HCT116 (cell line): ENCODE data around the gene OR13H1. TPM values are rescaled to one million over a fixed set of nuclear protein-coding genes. Genes with fewer than 3 reads are reported as not detected.
A peak's percentile ranks its signal among the peaks of the same experiment; 100 is the strongest.

ENCODE experiments used
- ATAC-seq: fragments of 200-7000 bp; cut with Tn5 transposase; 2 replicates; pipeline ENCODE4 v1.9.1; 2020; ENCODE audit warnings: mild to moderate bottlenecking, moderate library complexity
- BruUV-seq: library from RNA; stranded (reverse); fragments of 400-500 nt; replicated peaks from 2 replicates; lab custom pipeline; 2021; lab: Mats Ljungman, UMichigan
- CTCF ChIA-PET: fragments of 300-600 bp; sonication (Branson Sonifier 250); formaldehyde crosslinking; loops from one replicate; lab custom pipeline; 2021; ENCODE audit warnings: antibody characterized with exemption; lab: Charles Lee
- POLR2A ChIA-PET: fragments of 300-600, 350-600 bp; sonication (Branson Sonifier 250); formaldehyde crosslinking; loops from one replicate; lab custom pipeline; 2021; ENCODE audit warnings: antibody characterized with exemption; lab: Charles Lee
- RAD21 ChIA-PET, 2 experiments: fragments of 300-600 bp; sonication (Branson Sonifier 250); formaldehyde crosslinking; loops; one replicate each; lab custom pipeline; 2023; ENCODE audit warnings: low total read pairs in 2 of 2; ENCODE audit not compliant: uncharacterized antibody in 2 of 2, unreplicated experiment in 2 of 2, low non-redundant PET in 1 of 2; lab: Charles Lee
- DNase-seq: peaks from one replicate; pipeline ENCODE4 v3.0.0-alpha.2; 2010; ENCODE audit warnings: low read depth, low spot score
- H2AFZ ChIP-seq: fragments of 200-600 bp; shearing (Covaris generic), sonication (generic); 2 replicates; pipeline ENCODE4 v1.6.1; 2017; ENCODE audit warnings: low read depth, mixed run types, mixed read lengths, antibody characterized with exemption, low read length; ENCODE audit not compliant: poor library complexity, severe bottlenecking
- H3K27ac ChIP-seq: 2 replicates; pipeline ENCODE4 v1.5.1; 2012; ENCODE audit warnings: low read depth, low read length
- H3K27me3 ChIP-seq: fragments of 200-600 bp; sonication (generic); 2 replicates; pipeline ENCODE4 v1.6.1; 2016; ENCODE audit warnings: mixed run types, low read length, mixed read lengths; ENCODE audit not compliant: insufficient read depth
- H3K36me3 ChIP-seq, 2 experiments: fragments of 200-500 bp in 1 of 2; fragments of 200-600 bp in 1 of 2; sonication (Bioruptor generic) in 1 of 2; sonication (generic) in 1 of 2; 2 replicates each; pipeline versions ENCODE4 v1.5.1 to v1.6.1; 2014 to 2016; ENCODE audit warnings: low read length in 2 of 2, inconsistent platforms in 1 of 2, mixed read lengths in 1 of 2, mixed run types in 1 of 2; ENCODE audit not compliant: insufficient read depth in 2 of 2, control insufficient read depth in 1 of 2
- H3K4me1 ChIP-seq, 2 experiments: fragments of 200-600 bp in 1 of 2; sonication (generic) in 1 of 2; 2 replicates each; pipeline versions ENCODE4 v1.5.1 to v1.6.1; 2012 to 2017; ENCODE audit warnings: low read length in 2 of 2, inconsistent platforms in 1 of 2, mild to moderate bottlenecking in 1 of 2, mixed read lengths in 1 of 2, mixed run types in 1 of 2, moderate library complexity in 1 of 2; ENCODE audit not compliant: insufficient read depth in 2 of 2, control insufficient read depth in 1 of 2
- H3K4me2 ChIP-seq: fragments of 200-600 bp; sonication (generic); 2 replicates; pipeline ENCODE4 v1.6.1; 2017; ENCODE audit warnings: mixed run types, low read length, mixed read lengths
- H3K4me3 ChIP-seq, 2 experiments: fragments of 200-600 bp in 1 of 2; sonication (generic) in 1 of 2; replicated peaks in 1 of 2; 2 replicates each; pipeline ENCODE4 v1.5.1; 2011 to 2016; ENCODE audit warnings: low read length in 2 of 2, control low read depth in 1 of 2, low read depth in 1 of 2, mild to moderate bottlenecking in 1 of 2, mixed read lengths in 1 of 2, mixed run types in 1 of 2
- H3K79me2 ChIP-seq: fragments of 200-600 bp; sonication (generic); 2 replicates; pipeline ENCODE4 v1.6.1; 2017; ENCODE audit warnings: mild to moderate bottlenecking, mixed run types, low read length, moderate library complexity, mixed read lengths; ENCODE audit not compliant: insufficient read depth
- H3K9ac ChIP-seq: fragments of 200-600 bp; sonication (generic); 2 replicates; pipeline ENCODE4 v1.6.1; 2016; ENCODE audit warnings: low read length, mixed read lengths
- H3K9me2 ChIP-seq: fragments of 200-600 bp; sonication (generic), shearing (Covaris generic); 2 replicates; pipeline ENCODE4 v1.6.1; 2017; ENCODE audit warnings: mixed run types, mild to moderate bottlenecking, moderate library complexity; ENCODE audit not compliant: insufficient read depth
- H3K9me3 ChIP-seq, 2 experiments: fragments of 200-500 bp in 1 of 2; fragments of 200-600 bp in 1 of 2; sonication (Bioruptor generic) in 1 of 2; sonication (generic) in 1 of 2; 2 replicates each; pipeline ENCODE4 v1.6.1; 2014 to 2017; ENCODE audit warnings: low read length in 2 of 2, mixed read lengths in 2 of 2, inconsistent platforms in 1 of 2, low read depth in 1 of 2, mild to moderate bottlenecking in 1 of 2, mixed run types in 1 of 2, moderate library complexity in 1 of 2; ENCODE audit not compliant: control insufficient read depth in 1 of 2, insufficient read depth in 1 of 2
- H4K20me1 ChIP-seq: fragments of 200-600 bp; sonication (generic), shearing (Covaris generic); 2 replicates; pipeline ENCODE4 v1.6.1; 2017; ENCODE audit warnings: mixed run types, mild to moderate bottlenecking, moderate library complexity; ENCODE audit not compliant: insufficient read depth
- EZH2 ChIP-seq: fragments of 200-600 bp; sonication (generic); IDR thresholded peaks from 2 replicates; pipeline ENCODE4 v1.6.1; 2017; ENCODE audit warnings: antibody characterized with exemption, mixed run types
- FOSL1 ChIP-seq: IDR thresholded peaks from 2 replicates; pipeline ENCODE4 v1.6.1; 2012; ENCODE audit warnings: low read depth
- JUND ChIP-seq: IDR thresholded peaks from 2 replicates; pipeline ENCODE4 v1.6.1; 2012
- POLR2AphosphoS5 ChIP-seq: IDR thresholded peaks from 2 replicates; pipeline ENCODE4 v1.6.1; 2011; ENCODE audit warnings: mild to moderate bottlenecking, low read depth, low read length, moderate library complexity
- SIN3A ChIP-seq: IDR thresholded peaks from 2 replicates; pipeline ENCODE4 v1.6.1; 2012; ENCODE audit warnings: low read depth
- SP1 ChIP-seq: IDR thresholded peaks from 2 replicates; pipeline ENCODE4 v1.6.1; 2012; ENCODE audit warnings: low read depth
- TCF7L2 ChIP-seq: IDR thresholded peaks from 2 replicates; pipeline ENCODE4 v1.7.0; 2011; ENCODE audit warnings: borderline replicate concordance, inconsistent platforms; ENCODE audit not compliant: insufficient read depth, insufficient read length; ENCODE audit errors: extremely low read depth
- ZNF274 ChIP-seq: fragments of 200-500 bp; sonication (Bioruptor generic); IDR thresholded peaks from 2 replicates; pipeline ENCODE4 v1.6.1; 2014; ENCODE audit warnings: mild to moderate bottlenecking, low read depth, low read length, inconsistent platforms
- intact Hi-C: fragments of 100-400 bp; cut with micrococcal nuclease; formaldehyde crosslinking; loops from 2 replicates; pipeline ENCODE4 v1.10.0; 2022
- total RNA-seq: library from RNA; stranded (reverse); gene quantifications from one replicate; pipeline ENCODE4 v1.2.1, GENCODE V29; 2021; ENCODE audit not compliant: unreplicated experiment

The OR13H1 gene
- total RNA-seq, 1 experiment from 2014 or later, result not detected

DNA sequence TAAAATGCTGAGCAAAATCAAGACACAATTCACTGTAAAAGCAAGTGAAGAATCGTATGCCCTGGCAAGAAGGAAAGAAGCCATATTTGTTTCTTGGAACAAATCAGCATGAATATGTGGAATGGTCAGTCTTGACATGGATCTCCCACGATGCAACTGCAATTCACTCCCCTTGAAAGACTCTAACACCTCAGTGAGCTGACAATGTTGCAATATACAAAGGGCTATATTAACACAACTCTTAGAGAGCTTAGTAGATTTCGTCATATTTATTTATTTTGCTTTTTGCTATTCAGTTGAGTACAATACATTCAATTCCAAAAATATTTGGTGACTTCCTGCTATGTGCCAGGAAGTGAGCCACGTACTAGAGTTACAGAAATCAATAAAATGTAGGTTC is 14.7 kb downstream of the OR13H1 start:
- Histone ChIP-seq H3K36me3 (no peaks in the 10 kb centered on the region), H3K27me3 (no peaks in the 10 kb centered on the region), H3K27ac (no peak overlapping the region), H3K9me2 (no peaks in the 10 kb centered on the region), H3K4me2 (no peak overlapping the region), H2AFZ (no peak overlapping the region), H3K4me1 (no peaks in the 10 kb centered on the region; a peak in 1 of 4 replicates), H3K79me2 (no peaks in the 10 kb centered on the region), H3K9me3 (no peaks in the 10 kb centered on the region), H3K9ac (no peak overlapping the region), H3K4me3 (no peak overlapping the region), H4K20me1 (no peaks in the 10 kb centered on the region)
- intact Hi-C loops, result no loop called here
- no peak for DNase-seq
- ChIA-PET RAD21 (no interaction called here), CTCF (no interaction called here), POLR2A (no interaction called here)
- no TSS peak for BruUV-seq
- TF ChIP-seq ZNF274 (no peak), SIN3A (no peak), POLR2AphosphoS5 (no peak), EZH2 (no peak), SP1 (no peak)
- ATAC-seq, result no peak

DNA sequence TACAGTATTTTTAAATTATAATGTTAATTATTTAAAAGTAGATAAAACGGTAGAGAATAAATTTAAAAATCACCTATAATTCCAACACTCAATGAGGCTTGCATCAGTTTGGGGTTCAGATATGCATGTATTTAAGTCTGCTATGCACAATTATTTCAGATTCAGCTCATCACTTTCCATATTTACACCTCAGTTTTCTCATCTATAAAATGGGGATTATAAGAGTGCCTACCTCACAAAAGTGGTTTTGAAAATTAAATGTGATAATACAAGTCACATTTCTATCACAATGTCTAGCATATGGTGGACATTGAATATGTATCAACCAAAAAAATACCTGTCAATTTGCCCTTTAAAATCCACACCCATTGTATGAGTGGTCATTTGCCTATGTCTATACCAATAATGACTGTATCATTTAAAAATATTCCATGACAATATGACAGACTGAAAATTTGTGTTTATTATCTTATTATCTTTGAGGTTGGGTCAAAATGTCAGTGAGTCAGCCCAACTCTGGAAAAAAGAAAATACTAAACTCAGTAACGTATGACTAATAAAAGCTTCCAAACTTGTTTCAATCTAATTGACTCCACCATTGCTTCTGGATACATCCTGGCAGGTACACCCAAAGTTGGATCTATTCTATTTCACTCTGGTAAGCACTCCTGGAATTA is 20.8 kb downstream of the OR13H1 start:
- Histone ChIP-seq H3K9me2 (no peaks in the 10 kb centered on the region), H3K27me3 (no peaks in the 10 kb centered on the region), H4K20me1 (no peaks in the 10 kb centered on the region), H3K9ac (no peak overlapping the region), H2AFZ (no peak overlapping the region), H3K9me3 (no peaks in the 10 kb centered on the region), H3K4me3 (peak overlapping the region in 1 of 2 experiments; percentile 11; a peak in 1 of 4 replicates), H3K4me1 (peaks cover 13 to 21% of the 10 kb centered on the region in 2 experiments), H3K27ac (peak overlapping the region; percentile 39; the same call in 1 of the 2 replicates), H3K4me2 (peak overlapping the region; percentile 58), H3K36me3 (no peaks in the 10 kb centered on the region), H3K79me2 (no peaks in the 10 kb centered on the region)
- peak; percentile 57; the same call in 1 of the 2 replicates for TF ChIP-seq FOSL1
- TF ChIP-seq JUND, result peak; percentile 53
- TF ChIP-seq TCF7L2, result no peak
- CTCF ChIA-PET, result no interaction called here
- no peak for DNase-seq
- POLR2A ChIA-PET, result no interaction called here
- intact Hi-C loops, result no loop called here
- RAD21 ChIA-PET, result no interaction called here
- BruUV-seq, result no TSS peak
- peak; percentile 49 for ATAC-seq
